WERI-Rb-1 (cell line): Measurements from ENCODE around the gene INKA2.

Experiments
- DNase-seq: peaks from one replicate; pipeline ENCODE4 v3.0.0-alpha.2; 2020
- H3K27ac ChIP-seq: fragments of 250-450 bp; sonication (Bioruptor Pico); 2 replicates; pipeline ENCODE4 v1.5.1; 2020; ENCODE audit warnings: mild to moderate bottlenecking, moderate library complexity
- H3K27me3 ChIP-seq: fragments of 250-450 bp; sonication (Bioruptor Pico); 2 replicates; pipeline ENCODE4 v1.5.1; 2021; ENCODE audit warnings: mild to moderate bottlenecking, low read depth, moderate library complexity; ENCODE audit not compliant: insufficient read depth, severe bottlenecking
- H3K36me3 ChIP-seq: fragments of 250-450 bp; sonication (Bioruptor Pico); 2 replicates; pipeline ENCODE4 v1.5.1; 2020; ENCODE audit warnings: mild to moderate bottlenecking, moderate library complexity
- H3K4me3 ChIP-seq: 2 replicates; pipeline ENCODE4 v1.5.1; 2011; ENCODE audit warnings: low read depth, mild to moderate bottlenecking, control low read depth, low read length
- H3K9me3 ChIP-seq: fragments of 250-450 bp; sonication (Bioruptor Pico); 2 replicates; pipeline ENCODE4 v1.5.1; 2021; ENCODE audit warnings: mild to moderate bottlenecking, moderate library complexity; ENCODE audit not compliant: severe bottlenecking
- TF ChIP-seq, protein P1 (sequence below): IDR thresholded peaks from 2 replicates; pipeline ENCODE4 v1.5.1; 2011; ENCODE audit warnings: low read depth, mild to moderate bottlenecking, control low read depth, inconsistent platforms, low read length

The INKA2 gene

DNA sequence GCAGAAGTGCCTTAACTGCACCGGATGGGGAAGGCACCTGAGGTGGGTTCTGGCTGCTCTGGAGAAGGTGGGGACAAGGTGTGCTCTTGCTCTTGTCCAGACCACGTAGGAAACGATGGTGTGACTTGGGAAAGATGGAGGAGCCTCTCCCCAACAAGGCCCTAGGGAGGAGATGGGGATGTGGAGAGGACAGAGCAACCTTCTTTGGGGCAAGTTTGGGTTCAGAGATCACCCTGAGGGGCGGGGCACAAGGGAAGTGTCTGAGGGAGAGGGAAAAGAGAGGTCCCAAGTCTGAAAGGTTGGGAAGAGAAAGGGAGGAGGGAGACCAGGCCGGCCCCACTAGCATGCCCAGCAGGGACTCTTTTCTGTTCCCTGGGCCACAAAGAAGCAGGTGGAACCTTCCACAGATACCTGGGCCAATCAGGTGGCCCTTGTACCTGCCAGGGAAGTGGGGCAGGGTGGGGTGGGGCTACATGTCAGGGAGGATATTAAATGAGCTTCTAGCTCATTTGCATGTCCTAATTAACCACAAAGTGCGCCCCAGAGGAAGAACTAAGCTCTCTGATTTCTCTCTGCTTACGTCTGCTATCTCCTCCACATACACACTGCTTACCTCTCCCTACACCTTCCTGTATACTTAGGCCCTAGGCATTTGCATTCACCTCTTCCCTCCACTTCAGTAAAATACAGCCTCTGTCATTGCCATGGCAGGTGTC, 15.9 kb downstream of the INKA2 start:
- no peak for DNase-seq
- Histone ChIP-seq H3K9me3 (no peaks in the 10 kb centered on the region), H3K27me3 (no peaks in the 10 kb centered on the region), H3K36me3 (peaks cover 10% of the 10 kb centered on the region), H3K27ac (no peak overlapping the region), H3K4me3 (no peak overlapping the region)
- TF ChIP-seq, protein P1, sequence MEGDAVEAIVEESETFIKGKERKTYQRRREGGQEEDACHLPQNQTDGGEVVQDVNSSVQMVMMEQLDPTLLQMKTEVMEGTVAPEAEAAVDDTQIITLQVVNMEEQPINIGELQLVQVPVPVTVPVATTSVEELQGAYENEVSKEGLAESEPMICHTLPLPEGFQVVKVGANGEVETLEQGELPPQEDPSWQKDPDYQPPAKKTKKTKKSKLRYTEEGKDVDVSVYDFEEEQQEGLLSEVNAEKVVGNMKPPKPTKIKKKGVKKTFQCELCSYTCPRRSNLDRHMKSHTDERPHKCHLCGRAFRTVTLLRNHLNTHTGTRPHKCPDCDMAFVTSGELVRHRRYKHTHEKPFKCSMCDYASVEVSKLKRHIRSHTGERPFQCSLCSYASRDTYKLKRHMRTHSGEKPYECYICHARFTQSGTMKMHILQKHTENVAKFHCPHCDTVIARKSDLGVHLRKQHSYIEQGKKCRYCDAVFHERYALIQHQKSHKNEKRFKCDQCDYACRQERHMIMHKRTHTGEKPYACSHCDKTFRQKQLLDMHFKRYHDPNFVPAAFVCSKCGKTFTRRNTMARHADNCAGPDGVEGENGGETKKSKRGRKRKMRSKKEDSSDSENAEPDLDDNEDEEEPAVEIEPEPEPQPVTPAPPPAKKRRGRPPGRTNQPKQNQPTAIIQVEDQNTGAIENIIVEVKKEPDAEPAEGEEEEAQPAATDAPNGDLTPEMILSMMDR, result no peak

DNA sequence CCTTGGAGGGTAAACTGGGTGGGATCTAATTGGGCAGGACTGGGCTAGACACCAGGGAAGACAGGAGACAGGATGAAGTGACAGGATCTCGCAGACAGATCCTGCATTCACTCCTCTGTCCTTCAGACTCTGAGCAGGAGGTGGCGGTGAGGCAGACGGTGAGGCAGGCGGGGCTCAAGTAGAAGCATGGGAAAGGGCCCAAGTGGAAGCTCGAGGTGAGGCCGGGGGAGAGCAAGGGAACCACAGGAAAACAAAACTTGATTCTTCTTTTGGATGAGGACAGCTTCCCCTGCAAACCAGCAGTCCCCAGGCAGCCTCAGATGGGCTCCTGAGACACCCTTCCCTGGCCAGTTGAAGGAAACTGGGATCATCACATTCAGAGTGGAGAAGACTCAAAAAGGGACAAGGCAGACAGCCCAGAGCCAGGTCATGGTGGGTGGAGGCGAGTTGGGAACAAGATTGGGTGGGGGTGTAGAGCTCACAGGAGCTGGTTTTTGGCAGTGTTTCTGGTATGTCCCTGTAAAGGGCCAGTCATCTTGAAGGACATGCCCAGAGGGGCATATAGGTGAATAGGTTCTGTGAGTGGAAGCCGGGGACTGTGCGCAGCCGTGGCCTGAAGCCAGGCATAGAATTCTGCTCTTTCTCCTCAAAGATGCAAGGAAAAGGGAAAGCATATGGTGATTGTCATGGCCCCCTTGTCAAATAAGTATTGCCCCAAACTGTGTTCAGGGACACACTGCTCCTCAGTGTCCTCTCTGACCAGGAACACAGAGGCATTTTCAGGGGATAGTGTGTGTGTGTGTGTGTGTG, 18.0 kb downstream of the INKA2 start:
- Histone ChIP-seq H3K9me3 (no peaks in the 10 kb centered on the region), H3K27me3 (no peaks in the 10 kb centered on the region), H3K36me3 (peaks cover under 1% of the 10 kb centered on the region; the same call in 1 of the 2 replicates), H3K27ac (no peak overlapping the region), H3K4me3 (no peak overlapping the region)
- DNase-seq, result no peak
- TF ChIP-seq, protein P1, result no peak

DNA sequence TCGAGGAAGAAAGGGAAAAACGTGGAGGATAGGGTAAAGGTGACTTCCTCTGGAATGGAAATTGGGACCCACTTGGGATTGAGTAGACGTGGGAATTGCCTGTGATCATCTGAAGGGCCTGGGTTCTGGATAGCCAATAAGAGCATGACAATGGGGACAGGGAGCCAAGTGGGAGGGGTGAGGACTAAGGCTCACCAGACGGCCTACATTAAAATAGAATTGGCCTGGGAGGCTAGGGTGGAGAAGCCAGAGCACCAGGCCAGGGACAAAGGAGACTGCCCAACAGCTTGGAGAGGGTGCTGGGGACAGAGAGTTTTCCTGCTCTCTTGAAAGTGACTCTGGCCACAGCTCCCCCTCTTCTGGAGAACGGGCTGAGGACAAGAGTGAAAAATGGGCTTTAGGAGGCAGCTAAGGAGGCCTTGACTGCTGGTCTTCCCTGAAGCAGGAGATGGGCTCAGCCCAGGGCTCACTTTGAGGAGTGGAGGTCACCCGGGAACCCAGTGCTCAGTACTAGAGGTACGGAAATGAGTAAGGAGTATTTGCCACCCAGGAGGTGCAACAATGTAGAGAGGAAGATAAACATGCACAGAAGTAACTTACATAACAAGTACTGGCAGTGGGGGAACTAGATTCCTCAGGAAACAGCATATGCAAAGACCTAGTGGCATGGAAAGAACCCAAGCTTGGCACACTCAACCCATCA, 18.8 kb downstream of the INKA2 start:
- DNase-seq, result no peak
- H3K27me3 ChIP-seq, result no peaks in the 10 kb centered on the region
- no peak overlapping the region for H3K4me3 ChIP-seq
- TF ChIP-seq, protein P1, result no peak
- no peaks in the 10 kb centered on the region for H3K9me3 ChIP-seq
- no peak overlapping the region for H3K27ac ChIP-seq
- no peaks in the 10 kb centered on the region for H3K36me3 ChIP-seq

DNA sequence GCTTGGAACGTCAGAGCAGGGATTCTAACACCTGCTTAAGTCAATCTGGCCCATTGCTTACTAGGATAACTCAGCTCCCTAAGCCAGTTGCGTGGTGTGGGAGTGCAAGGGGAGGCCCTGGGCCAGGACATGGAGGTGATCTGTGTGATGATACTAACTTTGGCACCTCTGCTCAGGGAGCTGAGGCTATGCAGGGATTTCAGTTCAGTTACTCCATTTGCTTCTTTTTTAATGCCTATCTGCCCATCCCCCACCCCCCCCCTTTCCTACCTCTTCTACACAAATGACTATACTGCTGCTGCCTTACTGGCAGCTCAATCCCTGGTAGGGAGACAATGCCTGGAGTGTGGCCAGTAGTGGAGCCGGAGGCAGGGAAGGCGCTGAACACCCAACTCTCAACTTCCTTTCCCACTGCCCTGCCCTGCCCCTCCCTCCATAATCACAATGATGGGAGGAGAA, 19.5 kb downstream of the INKA2 start:
- Histone ChIP-seq H3K27ac (no peak overlapping the region), H3K27me3 (no peaks in the 10 kb centered on the region), H3K4me3 (no peak overlapping the region), H3K36me3 (no peaks in the 10 kb centered on the region), H3K9me3 (no peaks in the 10 kb centered on the region)
- TF ChIP-seq, protein P1, result no peak
- DNase-seq, result no peak

DNA sequence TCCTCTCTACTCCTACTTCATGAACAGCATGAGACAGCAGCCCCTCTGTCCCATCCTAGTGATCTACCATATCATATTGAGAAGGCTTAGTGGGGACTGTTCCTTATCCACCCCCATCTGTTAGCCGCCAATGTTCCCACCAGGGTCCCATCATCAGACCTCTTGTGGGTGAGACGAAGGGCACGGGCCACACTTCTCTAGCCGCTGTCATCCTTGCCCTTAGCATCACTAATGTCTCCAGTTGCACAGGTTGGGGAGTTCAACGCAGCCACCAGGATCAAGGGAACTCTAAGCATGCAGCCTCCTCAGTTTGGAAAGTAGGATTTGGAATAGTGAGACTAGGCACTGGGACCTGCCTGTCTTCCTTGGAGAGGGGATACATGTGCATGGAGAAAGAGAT, 20.1 kb downstream of the INKA2 start:
- TF ChIP-seq, protein P1, result no peak
- H3K4me3 ChIP-seq, result no peak overlapping the region
- H3K9me3 ChIP-seq, result no peaks in the 10 kb centered on the region
- DNase-seq, result no peak
- H3K27ac ChIP-seq, result no peak overlapping the region
- no peaks in the 10 kb centered on the region for H3K27me3 ChIP-seq
- no peaks in the 10 kb centered on the region for H3K36me3 ChIP-seq
